HepG2 (cell line): ENCODE results near the gene LATS1. TPM values are rescaled to one million over a fixed set of nuclear protein-coding genes. Genes with fewer than 3 reads are reported as not detected.

Experiments
- AHR ChIP-seq: IDR thresholded peaks from 2 replicates; pipeline ENCODE4 v1.6.1; 2018; ENCODE audit warnings: missing genetic modification reagents, missing compliant biosample characterization
- ARID2 ChIP-seq: sonication (generic); formaldehyde crosslinking; IDR thresholded peaks from 2 replicates; pipeline ENCODE4 v1.8.1; 2022; ENCODE audit warnings: mild to moderate bottlenecking, missing genetic modification reagents, borderline replicate concordance
- FOXA3 ChIP-seq: IDR thresholded peaks from 2 replicates; pipeline ENCODE4 v1.6.1; 2016; ENCODE audit warnings: missing genetic modification reagents, missing compliant biosample characterization
- KDM3A ChIP-seq: IDR thresholded peaks from 2 replicates; pipeline ENCODE4 v1.6.1; 2018; ENCODE audit warnings: low read depth, missing compliant biosample characterization
- MXD4 ChIP-seq: IDR thresholded peaks from 2 replicates; pipeline ENCODE4 v1.6.1; 2016; ENCODE audit warnings: mild to moderate bottlenecking, missing biosample characterization, missing genetic modification reagents
- NFKBIZ ChIP-seq: IDR thresholded peaks from 2 replicates; pipeline ENCODE4 v1.6.1; 2018; ENCODE audit warnings: missing genetic modification reagents, missing compliant biosample characterization
- SAP130 ChIP-seq: IDR thresholded peaks from 2 replicates; pipeline ENCODE4 v1.6.1; 2016; ENCODE audit warnings: low read depth
- TBX2 ChIP-seq: sonication (generic); formaldehyde crosslinking; IDR thresholded peaks from 2 replicates; pipeline ENCODE4 v1.5.0; 2020; ENCODE audit warnings: missing genetic modification reagents, mild to moderate bottlenecking, borderline replicate concordance
- ZFX ChIP-seq: sonication (generic); formaldehyde crosslinking; IDR thresholded peaks from 2 replicates; pipeline ENCODE4 v1.4.0; 2020; ENCODE audit warnings: mild to moderate bottlenecking, low read depth, missing genetic modification reagents, moderate library complexity
- ZNF564 ChIP-seq: sonication (generic); formaldehyde crosslinking; IDR thresholded peaks from 2 replicates; pipeline ENCODE4 v1.8.1; 2023; ENCODE audit warnings: mild to moderate bottlenecking, missing genetic modification reagents
- ZNF572 ChIP-seq: sonication (generic); formaldehyde crosslinking; IDR thresholded peaks from 2 replicates; pipeline ENCODE4 v1.5.1; 2020; ENCODE audit warnings: mild to moderate bottlenecking, missing genetic modification reagents
- ZSCAN31 ChIP-seq: sonication (generic); formaldehyde crosslinking; IDR thresholded peaks from 2 replicates; pipeline ENCODE4 v1.5.0; 2020; ENCODE audit warnings: low read depth, mild to moderate bottlenecking, missing genetic modification reagents
- polyA plus RNA-seq, 8 experiments: library from polyadenylated mRNA; depleted of rRNA in 3 of 8; stranded (reverse) in 7 of 8; unstranded in 1 of 8; fragments of >200 nt; fragmentation: Illumina TruSeq in 4 of 8; extraction: Trizol in 4 of 8; gene quantifications; 2 replicates each; pipeline versions ENCODE4 v1.2.1 to v1.2.3, GENCODE V29; 2011 to 2016; ENCODE audit warnings: low read depth in 4 of 8, missing spikeins in 1 of 8, mixed read lengths in 1 of 8; ENCODE audit not compliant: insufficient read depth in 1 of 8
- total RNA-seq, 5 experiments: library from RNA; depleted of rRNA; stranded (reverse); fragments of >200 nt; fragmentation: Illumina TruSeq; extraction: Trizol; gene quantifications; 2 replicates each; pipeline ENCODE4 v1.2.3, GENCODE V29; 2016; ENCODE audit warnings: low read depth in 1 of 5
- TF ChIP-seq, protein P1 (sequence below): sonication (generic); formaldehyde crosslinking; IDR thresholded peaks from 2 replicates; pipeline ENCODE4 v1.4.0; 2020; ENCODE audit warnings: missing genetic modification reagents, borderline replicate concordance
- TF ChIP-seq, protein P2 (sequence below), 2 experiments: fragments of 450-650 bp in 1 of 2; sonication (generic) in 1 of 2; formaldehyde crosslinking in 1 of 2; IDR thresholded peaks; 2 replicates each; pipeline versions ENCODE4 v1.6.1 to v1.8.0; 2016 to 2022; ENCODE audit warnings: antibody characterized with exemption in 1 of 2, mild to moderate bottlenecking in 1 of 2, missing genetic modification reagents in 1 of 2
- TF ChIP-seq, protein P3 (sequence below): sonication (generic); formaldehyde crosslinking; IDR thresholded peaks from 2 replicates; pipeline ENCODE4 v1.5.0; 2020; ENCODE audit warnings: missing genetic modification reagents, mild to moderate bottlenecking, borderline replicate concordance

The LATS1 gene
- total and polyA plus RNA-seq, 2 of the 13 experiments (the other 11 are each of a cell fraction or from before 2014, with no cell fraction given): 9.9 to 12.6 TPM

DNA sequence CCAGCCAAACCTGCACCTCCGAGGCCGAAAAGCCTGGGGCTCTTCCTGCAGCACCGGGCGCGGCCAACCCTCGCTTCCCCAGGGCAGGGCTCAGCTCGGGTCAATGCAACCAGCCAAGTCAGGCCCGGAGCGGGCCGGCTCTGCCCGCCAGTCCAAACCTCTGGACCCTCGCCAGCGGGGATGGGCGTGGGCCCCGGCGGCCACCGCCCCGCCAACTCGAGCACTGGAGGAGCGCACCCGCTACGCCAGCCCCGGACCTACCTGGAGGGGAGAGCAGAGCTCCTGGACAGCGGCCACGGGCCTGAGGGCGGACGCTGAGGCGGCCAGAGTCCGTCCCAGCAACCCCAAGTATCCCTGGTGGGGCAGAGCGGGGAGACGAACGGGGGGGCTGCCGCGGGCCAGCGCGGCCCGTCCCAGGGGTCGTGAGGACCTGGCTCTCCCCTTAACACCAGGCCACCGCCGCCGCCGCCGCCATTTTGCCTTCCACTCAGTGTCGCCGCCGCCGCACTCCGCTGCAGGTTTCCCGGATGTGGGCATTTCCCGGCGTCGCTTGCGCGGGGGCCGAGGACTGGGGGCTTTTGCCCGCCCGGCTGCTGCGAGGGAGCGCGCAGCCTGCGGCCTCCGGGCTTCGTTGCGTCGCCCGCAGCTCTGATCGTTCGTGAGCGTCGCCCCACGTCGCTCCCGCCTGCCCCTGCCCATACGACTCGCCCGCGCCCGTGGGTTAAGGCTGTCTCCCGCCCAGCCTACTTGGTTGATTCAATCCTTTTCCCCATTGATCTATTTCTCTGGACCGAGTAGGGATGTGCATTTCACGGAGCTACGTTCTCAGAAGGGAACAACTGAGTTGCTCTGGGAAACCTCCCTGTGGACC is at the start of gene LATS1 (continued):
- TF ChIP-seq, protein P1, sequence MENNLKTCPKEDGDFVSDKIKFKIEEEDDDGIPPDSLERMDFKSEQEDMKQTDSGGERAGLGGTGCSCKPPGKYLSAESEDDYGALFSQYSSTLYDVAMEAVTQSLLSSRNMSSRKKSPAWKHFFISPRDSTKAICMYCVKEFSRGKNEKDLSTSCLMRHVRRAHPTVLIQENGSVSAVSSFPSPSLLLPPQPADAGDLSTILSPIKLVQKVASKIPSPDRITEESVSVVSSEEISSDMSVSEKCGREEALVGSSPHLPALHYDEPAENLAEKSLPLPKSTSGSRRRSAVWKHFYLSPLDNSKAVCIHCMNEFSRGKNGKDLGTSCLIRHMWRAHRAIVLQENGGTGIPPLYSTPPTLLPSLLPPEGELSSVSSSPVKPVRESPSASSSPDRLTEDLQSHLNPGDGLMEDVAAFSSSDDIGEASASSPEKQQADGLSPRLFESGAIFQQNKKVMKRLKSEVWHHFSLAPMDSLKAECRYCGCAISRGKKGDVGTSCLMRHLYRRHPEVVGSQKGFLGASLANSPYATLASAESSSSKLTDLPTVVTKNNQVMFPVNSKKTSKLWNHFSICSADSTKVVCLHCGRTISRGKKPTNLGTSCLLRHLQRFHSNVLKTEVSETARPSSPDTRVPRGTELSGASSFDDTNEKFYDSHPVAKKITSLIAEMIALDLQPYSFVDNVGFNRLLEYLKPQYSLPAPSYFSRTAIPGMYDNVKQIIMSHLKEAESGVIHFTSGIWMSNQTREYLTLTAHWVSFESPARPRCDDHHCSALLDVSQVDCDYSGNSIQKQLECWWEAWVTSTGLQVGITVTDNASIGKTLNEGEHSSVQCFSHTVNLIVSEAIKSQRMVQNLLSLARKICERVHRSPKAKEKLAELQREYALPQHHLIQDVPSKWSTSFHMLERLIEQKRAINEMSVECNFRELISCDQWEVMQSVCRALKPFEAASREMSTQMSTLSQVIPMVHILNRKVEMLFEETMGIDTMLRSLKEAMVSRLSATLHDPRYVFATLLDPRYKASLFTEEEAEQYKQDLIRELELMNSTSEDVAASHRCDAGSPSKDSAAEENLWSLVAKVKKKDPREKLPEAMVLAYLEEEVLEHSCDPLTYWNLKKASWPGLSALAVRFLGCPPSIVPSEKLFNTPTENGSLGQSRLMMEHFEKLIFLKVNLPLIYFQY (CRISPR knock-in tag): peak; percentile 63
- no peak; the same call in 1 of the 2 replicates for TF ChIP-seq FOXA3 (CRISPR knock-in tag)
- TF ChIP-seq ZSCAN31 (CRISPR knock-in tag): peak; percentile 96
- TF ChIP-seq, protein P2, sequence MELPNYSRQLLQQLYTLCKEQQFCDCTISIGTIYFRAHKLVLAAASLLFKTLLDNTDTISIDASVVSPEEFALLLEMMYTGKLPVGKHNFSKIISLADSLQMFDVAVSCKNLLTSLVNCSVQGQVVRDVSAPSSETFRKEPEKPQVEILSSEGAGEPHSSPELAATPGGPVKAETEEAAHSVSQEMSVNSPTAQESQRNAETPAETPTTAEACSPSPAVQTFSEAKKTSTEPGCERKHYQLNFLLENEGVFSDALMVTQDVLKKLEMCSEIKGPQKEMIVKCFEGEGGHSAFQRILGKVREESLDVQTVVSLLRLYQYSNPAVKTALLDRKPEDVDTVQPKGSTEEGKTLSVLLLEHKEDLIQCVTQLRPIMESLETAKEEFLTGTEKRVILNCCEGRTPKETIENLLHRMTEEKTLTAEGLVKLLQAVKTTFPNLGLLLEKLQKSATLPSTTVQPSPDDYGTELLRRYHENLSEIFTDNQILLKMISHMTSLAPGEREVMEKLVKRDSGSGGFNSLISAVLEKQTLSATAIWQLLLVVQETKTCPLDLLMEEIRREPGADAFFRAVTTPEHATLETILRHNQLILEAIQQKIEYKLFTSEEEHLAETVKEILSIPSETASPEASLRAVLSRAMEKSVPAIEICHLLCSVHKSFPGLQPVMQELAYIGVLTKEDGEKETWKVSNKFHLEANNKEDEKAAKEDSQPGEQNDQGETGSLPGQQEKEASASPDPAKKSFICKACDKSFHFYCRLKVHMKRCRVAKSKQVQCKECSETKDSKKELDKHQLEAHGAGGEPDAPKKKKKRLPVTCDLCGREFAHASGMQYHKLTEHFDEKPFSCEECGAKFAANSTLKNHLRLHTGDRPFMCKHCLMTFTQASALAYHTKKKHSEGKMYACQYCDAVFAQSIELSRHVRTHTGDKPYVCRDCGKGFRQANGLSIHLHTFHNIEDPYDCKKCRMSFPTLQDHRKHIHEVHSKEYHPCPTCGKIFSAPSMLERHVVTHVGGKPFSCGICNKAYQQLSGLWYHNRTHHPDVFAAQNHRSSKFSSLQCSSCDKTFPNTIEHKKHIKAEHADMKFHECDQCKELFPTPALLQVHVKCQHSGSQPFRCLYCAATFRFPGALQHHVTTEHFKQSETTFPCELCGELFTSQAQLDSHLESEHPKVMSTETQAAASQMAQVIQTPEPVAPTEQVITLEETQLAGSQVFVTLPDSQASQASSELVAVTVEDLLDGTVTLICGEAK (IDR thresholded peaks at IDR 0.05): no peak
- TF ChIP-seq, protein P2 (CRISPR knock-in tag; IDR thresholded peaks at IDR 0.05): peak; percentile 93
- no peak for TF ChIP-seq ZNF572 (CRISPR knock-in tag)
- peak; percentile 90 for TF ChIP-seq AHR (CRISPR knock-in tag)
- TF ChIP-seq, protein P3, sequence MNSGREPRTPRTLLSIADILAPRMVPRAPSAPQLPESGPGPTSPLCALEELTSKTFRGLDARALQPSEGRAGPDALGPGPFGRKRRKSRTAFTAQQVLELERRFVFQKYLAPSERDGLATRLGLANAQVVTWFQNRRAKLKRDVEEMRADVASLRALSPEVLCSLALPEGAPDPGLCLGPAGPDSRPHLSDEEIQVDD: no peak; the same call in 1 of the 2 replicates
- peak; percentile 85 for TF ChIP-seq SAP130
- TF ChIP-seq NFKBIZ (CRISPR knock-in tag): peak; percentile 36; the same call in 1 of the 2 replicates
- TF ChIP-seq ZFX (CRISPR knock-in tag): peak; percentile 99
- TF ChIP-seq TBX2 (CRISPR knock-in tag): peak; percentile 93
- TF ChIP-seq MXD4: no peak; the same call in 1 of the 2 replicates
- TF ChIP-seq ARID2: peak; percentile 96
- TF ChIP-seq ZNF564 (CRISPR knock-in tag): peak; percentile 76; the same call in 1 of the 2 replicates
- TF ChIP-seq KDM3A (CRISPR knock-in tag): peak; percentile 97
